Measurements from ENCODE around the gene YIPF7. TPM values are rescaled to one million over a fixed set of nuclear protein-coding genes. Genes with fewer than 3 reads are reported as not detected.

The YIPF7 gene
- total and polyA plus RNA-seq, 4 donors: not detected

DNA sequence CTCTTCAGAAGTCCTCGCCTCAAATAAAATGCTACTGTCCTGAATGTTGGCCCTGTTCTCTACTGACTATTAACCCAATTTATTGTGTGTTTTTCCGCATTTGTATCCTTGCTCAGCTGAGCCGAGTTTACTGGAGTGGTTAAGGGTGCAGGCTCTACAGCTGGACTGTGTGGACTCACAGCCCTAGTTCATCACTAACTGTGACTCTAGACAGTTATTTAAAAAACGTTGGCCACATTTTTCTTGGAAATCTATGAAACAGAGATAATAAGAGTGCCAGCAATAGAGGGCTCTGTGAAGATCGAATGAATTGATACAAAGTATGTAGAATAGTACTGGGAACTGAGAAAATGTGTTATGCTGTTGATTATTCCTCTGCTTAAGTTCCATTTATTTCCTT lies 23.9 kb upstream of the YIPF7 start:
- H3K27ac ChIP-seq (ENCODE audit: low read depth in 1 of 2, low read length in 2 of 2): no peak overlapping the region
- H3K4me3 ChIP-seq (ENCODE audit: low read depth in 1 of 3, low read length in 3 of 3): no peak overlapping the region
- no peak for DNase-seq (ENCODE audit: low spot score)
- 73% methylated on average over 5 of the region's 5 CpGs for WGBS
- no peak for TF ChIP-seq JUND (IDR thresholded peaks at IDR 0.05)
- TF ChIP-seq, protein P1, sequence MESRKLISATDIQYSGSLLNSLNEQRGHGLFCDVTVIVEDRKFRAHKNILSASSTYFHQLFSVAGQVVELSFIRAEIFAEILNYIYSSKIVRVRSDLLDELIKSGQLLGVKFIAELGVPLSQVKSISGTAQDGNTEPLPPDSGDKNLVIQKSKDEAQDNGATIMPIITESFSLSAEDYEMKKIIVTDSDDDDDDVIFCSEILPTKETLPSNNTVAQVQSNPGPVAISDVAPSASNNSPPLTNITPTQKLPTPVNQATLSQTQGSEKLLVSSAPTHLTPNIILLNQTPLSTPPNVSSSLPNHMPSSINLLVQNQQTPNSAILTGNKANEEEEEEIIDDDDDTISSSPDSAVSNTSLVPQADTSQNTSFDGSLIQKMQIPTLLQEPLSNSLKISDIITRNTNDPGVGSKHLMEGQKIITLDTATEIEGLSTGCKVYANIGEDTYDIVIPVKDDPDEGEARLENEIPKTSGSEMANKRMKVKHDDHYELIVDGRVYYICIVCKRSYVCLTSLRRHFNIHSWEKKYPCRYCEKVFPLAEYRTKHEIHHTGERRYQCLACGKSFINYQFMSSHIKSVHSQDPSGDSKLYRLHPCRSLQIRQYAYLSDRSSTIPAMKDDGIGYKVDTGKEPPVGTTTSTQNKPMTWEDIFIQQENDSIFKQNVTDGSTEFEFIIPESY (IDR thresholded peaks at IDR 0.05): no peak
- TF ChIP-seq, protein P2, sequence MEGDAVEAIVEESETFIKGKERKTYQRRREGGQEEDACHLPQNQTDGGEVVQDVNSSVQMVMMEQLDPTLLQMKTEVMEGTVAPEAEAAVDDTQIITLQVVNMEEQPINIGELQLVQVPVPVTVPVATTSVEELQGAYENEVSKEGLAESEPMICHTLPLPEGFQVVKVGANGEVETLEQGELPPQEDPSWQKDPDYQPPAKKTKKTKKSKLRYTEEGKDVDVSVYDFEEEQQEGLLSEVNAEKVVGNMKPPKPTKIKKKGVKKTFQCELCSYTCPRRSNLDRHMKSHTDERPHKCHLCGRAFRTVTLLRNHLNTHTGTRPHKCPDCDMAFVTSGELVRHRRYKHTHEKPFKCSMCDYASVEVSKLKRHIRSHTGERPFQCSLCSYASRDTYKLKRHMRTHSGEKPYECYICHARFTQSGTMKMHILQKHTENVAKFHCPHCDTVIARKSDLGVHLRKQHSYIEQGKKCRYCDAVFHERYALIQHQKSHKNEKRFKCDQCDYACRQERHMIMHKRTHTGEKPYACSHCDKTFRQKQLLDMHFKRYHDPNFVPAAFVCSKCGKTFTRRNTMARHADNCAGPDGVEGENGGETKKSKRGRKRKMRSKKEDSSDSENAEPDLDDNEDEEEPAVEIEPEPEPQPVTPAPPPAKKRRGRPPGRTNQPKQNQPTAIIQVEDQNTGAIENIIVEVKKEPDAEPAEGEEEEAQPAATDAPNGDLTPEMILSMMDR (IDR thresholded peaks at IDR 0.05; ENCODE audit: low read depth, low read length, missing input control): no peak
- TF ChIP-seq, protein P3, sequence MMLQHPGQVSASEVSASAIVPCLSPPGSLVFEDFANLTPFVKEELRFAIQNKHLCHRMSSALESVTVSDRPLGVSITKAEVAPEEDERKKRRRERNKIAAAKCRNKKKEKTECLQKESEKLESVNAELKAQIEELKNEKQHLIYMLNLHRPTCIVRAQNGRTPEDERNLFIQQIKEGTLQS (IDR thresholded peaks at IDR 0.05): no peak
- no peak for TF ChIP-seq FOXA1 (IDR thresholded peaks at IDR 0.05)
- no peak for TF ChIP-seq HNF4A (conservative IDR thresholded peaks at IDR 0.05)
- TF ChIP-seq TAF1 (conservative IDR thresholded peaks at IDR 0.05): no peak
- TF ChIP-seq FOXA2 (IDR thresholded peaks at IDR 0.05): no peak
- TF ChIP-seq, protein P4, sequence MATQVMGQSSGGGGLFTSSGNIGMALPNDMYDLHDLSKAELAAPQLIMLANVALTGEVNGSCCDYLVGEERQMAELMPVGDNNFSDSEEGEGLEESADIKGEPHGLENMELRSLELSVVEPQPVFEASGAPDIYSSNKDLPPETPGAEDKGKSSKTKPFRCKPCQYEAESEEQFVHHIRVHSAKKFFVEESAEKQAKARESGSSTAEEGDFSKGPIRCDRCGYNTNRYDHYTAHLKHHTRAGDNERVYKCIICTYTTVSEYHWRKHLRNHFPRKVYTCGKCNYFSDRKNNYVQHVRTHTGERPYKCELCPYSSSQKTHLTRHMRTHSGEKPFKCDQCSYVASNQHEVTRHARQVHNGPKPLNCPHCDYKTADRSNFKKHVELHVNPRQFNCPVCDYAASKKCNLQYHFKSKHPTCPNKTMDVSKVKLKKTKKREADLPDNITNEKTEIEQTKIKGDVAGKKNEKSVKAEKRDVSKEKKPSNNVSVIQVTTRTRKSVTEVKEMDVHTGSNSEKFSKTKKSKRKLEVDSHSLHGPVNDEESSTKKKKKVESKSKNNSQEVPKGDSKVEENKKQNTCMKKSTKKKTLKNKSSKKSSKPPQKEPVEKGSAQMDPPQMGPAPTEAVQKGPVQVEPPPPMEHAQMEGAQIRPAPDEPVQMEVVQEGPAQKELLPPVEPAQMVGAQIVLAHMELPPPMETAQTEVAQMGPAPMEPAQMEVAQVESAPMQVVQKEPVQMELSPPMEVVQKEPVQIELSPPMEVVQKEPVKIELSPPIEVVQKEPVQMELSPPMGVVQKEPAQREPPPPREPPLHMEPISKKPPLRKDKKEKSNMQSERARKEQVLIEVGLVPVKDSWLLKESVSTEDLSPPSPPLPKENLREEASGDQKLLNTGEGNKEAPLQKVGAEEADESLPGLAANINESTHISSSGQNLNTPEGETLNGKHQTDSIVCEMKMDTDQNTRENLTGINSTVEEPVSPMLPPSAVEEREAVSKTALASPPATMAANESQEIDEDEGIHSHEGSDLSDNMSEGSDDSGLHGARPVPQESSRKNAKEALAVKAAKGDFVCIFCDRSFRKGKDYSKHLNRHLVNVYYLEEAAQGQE (IDR thresholded peaks at IDR 0.05): no peak
- H3K27me3 ChIP-seq (ENCODE audit: control insufficient read depth in 4 of 4, insufficient read depth in 4 of 4, low read length in 3 of 4): no peaks in the 10 kb centered on the region
- H3K4me1 ChIP-seq (ENCODE audit: control insufficient read depth in 4 of 4, insufficient read depth in 4 of 4, low read length in 3 of 4): peaks cover 4 to 22% (median 14%) of the 10 kb centered on the region in 4 donors
- no peaks in the 10 kb centered on the region for H3K9me3 ChIP-seq (ENCODE audit: control insufficient read depth in 4 of 4, low read length in 3 of 4)
- H3K9ac ChIP-seq (ENCODE audit: low read depth in 1 of 2, low read length in 2 of 2): no peak overlapping the region
- H3K36me3 ChIP-seq (ENCODE audit: control insufficient read depth in 4 of 4, insufficient read depth in 3 of 4, low read depth in 1 of 4, low read length in 3 of 4): no peaks in the 10 kb centered on the region

DNA sequence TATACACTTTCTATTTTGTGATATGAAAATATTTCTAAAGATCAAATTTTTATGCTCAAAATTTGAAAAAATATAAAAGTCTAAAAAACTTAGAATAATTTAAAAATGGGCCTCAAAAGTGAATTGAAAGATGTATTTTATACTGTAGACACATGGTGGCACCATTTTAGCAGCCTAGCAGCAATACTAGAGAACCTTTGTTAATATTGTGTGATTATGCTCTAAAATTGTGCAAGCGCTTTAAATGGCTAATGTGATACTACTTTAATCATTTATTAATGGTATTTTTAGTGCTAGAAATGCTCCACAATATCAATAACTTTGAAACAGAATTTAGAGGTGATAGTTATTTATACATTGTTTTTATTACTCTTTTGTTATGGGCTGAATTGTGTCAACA lies 23.0 kb upstream of the YIPF7 start:
- no peaks in the 10 kb centered on the region for H3K27me3 ChIP-seq (ENCODE audit: control insufficient read depth in 4 of 4, insufficient read depth in 4 of 4, low read length in 3 of 4)
- no peaks in the 10 kb centered on the region for H3K36me3 ChIP-seq (ENCODE audit: control insufficient read depth in 4 of 4, insufficient read depth in 3 of 4, low read depth in 1 of 4, low read length in 3 of 4)
- no peak overlapping the region for H3K27ac ChIP-seq (ENCODE audit: low read depth in 1 of 2, low read length in 2 of 2)
- H3K4me3 ChIP-seq (ENCODE audit: low read depth in 1 of 3, low read length in 3 of 3): no peak overlapping the region
- WGBS: 88% methylated on average over 1 of the region's 1 CpG
- TF ChIP-seq YY1 (IDR thresholded peaks at IDR 0.05) (no peak), FOXA2 (IDR thresholded peaks at IDR 0.05) (no peak), HNF4G (IDR thresholded peaks at IDR 0.05) (no peak), EGR1 (IDR thresholded peaks at IDR 0.05; ENCODE audit: low read depth in 2 of 2) (no peak), HNF4A (conservative IDR thresholded peaks at IDR 0.05) (no peak), RXRA (IDR thresholded peaks at IDR 0.05) (no peak), SP1 (IDR thresholded peaks at IDR 0.05) (no peak)
- TF ChIP-seq, protein P3 (IDR thresholded peaks at IDR 0.05): no peak
- TF ChIP-seq, protein P4 (IDR thresholded peaks at IDR 0.05): no peak
- TF ChIP-seq, protein P5, sequence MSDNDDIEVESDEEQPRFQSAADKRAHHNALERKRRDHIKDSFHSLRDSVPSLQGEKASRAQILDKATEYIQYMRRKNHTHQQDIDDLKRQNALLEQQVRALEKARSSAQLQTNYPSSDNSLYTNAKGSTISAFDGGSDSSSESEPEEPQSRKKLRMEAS (IDR thresholded peaks at IDR 0.05): no peak
- no peaks in the 10 kb centered on the region for H3K9me3 ChIP-seq (ENCODE audit: control insufficient read depth in 4 of 4, low read length in 3 of 4)
- DNase-seq (ENCODE audit: low spot score): no peak
- H3K4me1 ChIP-seq (ENCODE audit: control insufficient read depth in 4 of 4, insufficient read depth in 4 of 4, low read length in 3 of 4): peaks cover 4 to 16% (median 6%) of the 10 kb centered on the region in 4 donors
- H3K9ac ChIP-seq (ENCODE audit: low read depth in 1 of 2, low read length in 2 of 2): no peak overlapping the region
